GM18867 (cell line): ENCODE data around the gene CZIB.

Experiments used
- ATAC-seq: cut with Tn5 transposase; IDR thresholded peaks from one replicate; pipeline ENCODE4 v1.9.1; 2021; ENCODE audit warnings: mild to moderate bottlenecking, moderate library complexity; ENCODE audit not compliant: unreplicated experiment

Gene CZIB

DNA sequence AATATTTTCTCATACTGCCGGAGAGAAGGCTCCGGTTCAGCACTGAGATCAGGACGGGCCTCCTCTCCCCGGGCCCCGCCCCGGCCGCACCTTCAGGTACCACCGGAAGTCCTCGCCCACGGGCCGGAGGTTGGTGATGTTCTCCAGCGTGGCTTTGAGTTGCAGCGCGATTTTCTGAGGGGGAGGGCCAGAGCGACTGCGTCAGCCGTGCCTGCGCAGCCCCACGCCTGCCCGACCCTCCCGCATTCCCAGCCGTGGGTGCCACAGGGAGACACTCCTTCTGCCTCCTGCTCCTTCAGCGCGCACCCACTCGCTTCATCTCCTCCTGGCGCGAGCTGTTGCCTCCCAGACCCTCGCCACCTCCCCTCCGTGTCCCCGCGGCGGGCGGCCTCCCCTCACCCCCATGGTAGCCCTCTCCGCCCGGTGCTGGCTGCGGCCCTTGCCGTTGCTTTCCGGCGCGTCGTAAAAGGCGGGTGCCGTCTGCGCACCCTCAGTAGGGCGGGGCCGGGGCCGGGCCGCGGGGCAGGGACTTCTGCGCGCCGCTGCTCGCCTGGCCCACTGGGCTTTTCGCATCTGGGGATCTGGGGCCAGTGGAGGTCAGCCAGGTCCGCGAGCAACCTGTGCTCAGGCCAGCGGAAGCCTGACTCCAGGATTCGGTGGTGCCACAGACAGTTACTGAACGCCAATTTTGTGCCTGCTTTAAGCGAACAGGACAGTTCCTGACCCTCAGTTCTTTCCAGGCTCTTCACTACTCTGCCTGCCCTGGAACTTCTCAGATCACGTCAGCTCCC, at the start of gene CZIB:
Gene CZIB, minus strand, starts transcription at position 464 of the 791 bp plus-strand sequence. Its CDS starts 59 bp downstream, at position 405.
- ATAC-seq, result peak; percentile 93

GRCh38 chr1:53270107-53270506, 49.7 kb upstream of the CZIB start:
- no peak for ATAC-seq

DNA sequence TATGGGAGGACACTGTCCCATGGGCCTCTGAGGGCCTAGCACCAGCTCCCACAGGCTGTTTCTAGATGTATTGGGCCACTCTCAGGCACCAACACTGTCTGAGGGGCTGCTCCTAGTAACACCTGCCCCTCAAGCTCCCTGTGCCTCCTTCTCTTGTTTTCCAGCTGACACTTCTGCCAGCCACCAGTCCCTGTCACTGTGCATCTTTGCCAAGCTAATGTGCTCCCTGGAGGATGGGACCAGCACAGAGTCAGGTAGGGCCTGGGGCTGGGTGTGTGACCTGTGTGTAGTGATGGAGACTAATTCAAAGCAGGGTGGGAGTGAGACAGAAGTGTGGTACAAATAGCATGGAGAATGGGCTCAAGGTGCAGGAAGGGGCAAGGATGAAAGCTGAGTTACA, 47.3 kb upstream of the CZIB start:
- ATAC-seq, result no peak

- no peak for ATAC-seq
These were observed 45.6 kb upstream of the CZIB start for GRCh38 chr1:53266038-53266437.

DNA sequence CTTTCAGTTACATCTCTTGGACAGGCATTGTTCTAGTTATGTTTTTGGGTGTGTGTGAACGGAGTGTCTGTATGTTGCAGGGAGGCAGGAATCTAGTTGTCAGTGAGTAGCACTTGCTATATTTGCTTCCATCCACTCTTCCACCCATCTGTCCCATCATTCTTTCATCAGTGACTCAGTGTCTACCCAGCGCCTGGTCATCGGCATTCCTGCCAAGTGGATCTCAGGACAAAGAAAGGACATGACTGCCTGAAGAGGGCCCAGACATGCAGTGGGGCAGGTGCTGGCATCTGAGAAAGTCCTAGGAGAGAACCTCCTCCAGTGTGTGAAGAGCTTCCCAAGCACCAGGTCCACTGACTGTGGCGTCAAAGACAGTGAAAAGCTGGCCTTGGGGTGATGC, 45.1 kb upstream of the CZIB start:
- no peak for ATAC-seq

- ATAC-seq, result no peak
These were observed 43.6 kb upstream of the CZIB start for GRCh38 chr1:53264048-53264447.

DNA sequence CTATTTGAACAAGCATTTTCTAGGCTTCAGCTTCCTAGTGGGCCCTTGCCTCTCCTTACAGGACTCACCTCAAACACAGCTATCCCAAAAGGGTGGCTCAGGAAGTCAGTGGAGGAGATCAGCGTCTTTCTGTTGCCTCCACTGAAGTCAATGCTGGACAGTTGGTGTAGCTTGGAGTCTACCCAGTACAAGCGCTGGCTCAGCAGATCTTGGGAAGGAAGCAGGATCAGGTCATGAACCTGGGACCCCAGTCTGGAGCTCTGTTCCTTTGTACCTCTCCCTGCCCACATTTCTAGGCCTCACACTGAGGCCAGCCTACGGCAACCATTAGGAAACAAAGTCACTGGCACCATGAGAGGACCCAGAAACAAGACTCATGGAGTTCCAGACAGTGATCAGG, 41.6 kb upstream of the CZIB start:
- no peak for ATAC-seq

DNA sequence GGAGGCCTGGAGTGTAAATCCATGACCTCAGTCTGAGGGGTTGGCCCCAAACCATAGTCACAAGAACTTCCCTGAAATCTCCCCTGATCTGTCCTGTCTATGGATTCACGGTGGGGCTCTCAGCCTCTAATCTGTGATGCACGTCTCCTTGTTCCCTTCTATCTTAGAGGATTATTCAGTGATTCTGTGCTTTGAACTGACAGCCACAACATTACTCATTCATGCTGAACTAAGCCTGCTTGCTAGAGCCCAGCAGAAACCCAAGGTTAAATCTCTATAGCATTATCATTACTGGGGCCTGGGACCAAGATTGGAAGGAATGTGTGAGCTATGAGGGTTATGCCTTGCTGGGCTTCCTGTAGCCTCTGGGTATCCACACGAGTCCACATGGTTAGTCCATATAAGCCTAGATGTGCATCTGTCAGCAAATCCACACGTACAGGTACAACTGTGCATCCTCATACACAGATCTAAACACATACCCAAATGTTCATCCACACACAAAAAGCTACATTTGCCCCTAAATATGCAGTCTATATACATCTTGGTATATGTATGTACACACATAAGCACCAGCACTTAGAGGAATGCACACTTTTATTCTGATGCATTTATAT, 40.3 kb upstream of the CZIB start:
- ATAC-seq, result no peak

DNA sequence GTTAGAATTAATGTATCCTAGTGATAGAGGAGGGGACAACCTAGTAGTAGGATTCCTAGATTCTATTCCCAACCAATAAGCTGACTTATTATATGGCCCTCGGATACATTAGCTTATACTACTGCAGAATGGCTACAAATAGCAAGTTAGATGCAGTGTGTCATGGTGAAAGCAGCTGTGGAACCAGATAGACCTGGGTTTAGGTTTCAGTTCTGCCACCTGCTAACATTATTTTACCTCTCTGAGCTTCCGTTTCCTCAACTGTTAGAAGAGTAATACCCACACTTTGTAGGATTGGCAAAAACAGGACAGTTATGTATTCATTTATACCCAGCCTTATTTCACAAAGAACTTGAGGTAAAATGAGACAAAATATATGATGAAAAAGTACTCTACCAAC, 39.5 kb upstream of the CZIB start:
- ATAC-seq, result peak; percentile 79

GRCh38 chr1:53258216-53258615, 37.8 kb upstream of the CZIB start:
- ATAC-seq, result no peak

GRCh38 chr1:53257454-53258081, 37.1 kb upstream of the CZIB start:
- ATAC-seq, result no peak

GRCh38 chr1:53256511-53257453, 36.3 kb upstream of the CZIB start:
- ATAC-seq, result no peak

DNA sequence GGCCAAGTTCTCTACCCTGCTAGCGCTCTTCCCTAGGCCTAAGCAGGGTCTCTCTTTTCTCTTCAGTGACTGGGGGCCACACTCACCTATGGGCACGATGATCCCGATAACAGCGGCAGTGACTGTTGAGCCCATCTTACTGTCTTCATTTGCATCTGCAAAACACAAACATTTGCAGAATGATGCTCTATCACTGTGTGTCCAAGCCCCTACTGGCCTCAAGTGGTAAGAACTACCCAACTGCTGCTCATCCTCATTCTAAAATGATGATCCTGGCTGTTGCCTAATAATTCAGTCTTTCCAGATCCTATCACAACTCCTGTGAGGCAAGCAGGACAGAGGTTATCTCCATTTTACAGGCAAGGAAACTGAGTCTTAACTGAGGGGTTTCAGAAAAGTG, 34.6 kb upstream of the CZIB start:
- no peak for ATAC-seq

GRCh38 chr1:53254011-53254640, 33.7 kb upstream of the CZIB start:
- ATAC-seq, result no peak

DNA sequence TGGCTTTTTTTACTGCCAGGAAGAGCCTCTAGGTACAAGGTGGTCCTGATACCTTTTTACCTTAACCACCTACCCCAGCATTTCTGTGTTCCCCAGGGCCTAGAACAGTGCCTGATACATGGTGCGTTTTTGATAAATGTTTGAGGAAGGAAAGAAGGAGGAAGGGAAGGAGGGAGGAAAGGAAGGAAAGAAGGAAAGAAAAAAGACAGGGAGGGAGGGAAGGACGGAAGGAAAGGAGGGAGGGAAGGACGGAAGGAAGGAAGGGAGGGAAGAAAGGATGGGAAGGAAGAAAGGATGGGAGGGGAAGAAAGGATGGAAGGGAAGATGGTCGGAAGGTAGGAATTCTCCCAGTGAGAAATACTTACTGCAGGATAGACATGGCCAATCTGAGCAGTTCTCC, 29.9 kb upstream of the CZIB start:
- no peak for ATAC-seq

- no peak for ATAC-seq
These were observed 29.3 kb upstream of the CZIB start for GRCh38 chr1:53249706-53250105.

DNA sequence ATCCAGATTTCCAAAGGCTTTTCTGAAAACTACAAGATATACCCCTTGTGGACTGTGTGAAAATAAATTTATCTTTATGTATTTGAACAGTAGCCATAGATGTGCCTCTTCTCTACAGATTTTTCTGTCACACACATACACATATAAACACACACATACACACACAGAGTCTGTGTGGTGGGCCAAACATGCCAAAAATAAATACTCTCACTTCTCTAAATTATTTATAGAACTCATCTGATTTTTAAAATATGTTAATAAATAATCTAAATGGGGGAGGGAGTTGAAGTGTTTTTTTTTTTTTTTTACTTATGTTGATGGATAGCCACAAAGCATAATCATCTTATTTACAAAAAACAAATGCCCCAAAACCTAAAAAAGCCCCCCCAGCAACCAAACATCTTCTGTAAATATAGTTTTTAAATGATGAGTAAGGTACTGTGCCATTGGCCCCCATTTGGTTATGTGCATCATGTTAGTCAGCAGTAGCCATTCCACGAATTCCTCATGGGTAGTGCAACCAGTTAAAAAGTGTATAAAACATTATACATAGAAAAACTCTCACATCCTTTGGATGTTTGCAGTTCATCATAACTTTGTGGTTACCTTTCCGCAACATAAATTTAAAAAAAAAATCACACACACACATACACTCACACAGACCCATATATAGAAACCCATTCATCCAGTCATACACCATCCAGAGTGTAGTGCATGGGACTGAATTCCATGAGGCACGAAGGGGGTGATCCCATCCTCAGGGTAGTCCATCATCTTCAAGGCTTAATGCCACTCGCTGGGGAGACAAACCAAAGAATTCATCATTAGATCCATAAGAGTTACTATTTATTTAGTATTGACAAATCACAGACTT, 26.1 kb upstream of the CZIB start:
- peak; percentile 40 for ATAC-seq

- no peak for ATAC-seq
These were observed 23.7 kb upstream of the CZIB start for GRCh38 chr1:53244141-53244540.

GRCh38 chr1:53242381-53242780, 21.9 kb upstream of the CZIB start:
- ATAC-seq, result no peak

DNA sequence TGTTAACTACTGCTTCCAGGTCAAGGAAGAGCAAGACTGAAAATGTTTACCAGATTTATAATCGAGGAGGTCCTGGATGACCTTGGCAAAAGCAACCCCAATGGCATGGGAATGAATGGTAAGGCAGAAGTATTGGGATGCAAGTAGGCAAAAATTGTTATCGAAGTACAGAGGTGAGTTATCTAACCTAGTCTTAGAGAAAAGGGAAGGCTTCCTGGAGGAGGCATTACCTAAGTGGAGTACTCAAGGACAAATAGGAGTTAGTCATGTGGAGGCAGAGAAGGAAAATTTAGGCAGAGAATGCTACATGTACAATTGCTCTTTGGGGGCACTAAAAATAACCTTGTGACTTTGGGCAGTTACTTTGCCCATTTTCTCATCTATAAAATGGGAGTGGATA, 21.4 kb upstream of the CZIB start:
- no peak for ATAC-seq
